GM21367 (cell line): Measurements from ENCODE around the gene UTS2B.
A peak's percentile ranks its signal among the peaks of the same experiment; 100 is the strongest.

Experiments
- ATAC-seq: cut with Tn5 transposase; IDR thresholded peaks from one replicate; pipeline ENCODE4 v1.9.1; 2021; ENCODE audit not compliant: unreplicated experiment

Gene UTS2B

DNA sequence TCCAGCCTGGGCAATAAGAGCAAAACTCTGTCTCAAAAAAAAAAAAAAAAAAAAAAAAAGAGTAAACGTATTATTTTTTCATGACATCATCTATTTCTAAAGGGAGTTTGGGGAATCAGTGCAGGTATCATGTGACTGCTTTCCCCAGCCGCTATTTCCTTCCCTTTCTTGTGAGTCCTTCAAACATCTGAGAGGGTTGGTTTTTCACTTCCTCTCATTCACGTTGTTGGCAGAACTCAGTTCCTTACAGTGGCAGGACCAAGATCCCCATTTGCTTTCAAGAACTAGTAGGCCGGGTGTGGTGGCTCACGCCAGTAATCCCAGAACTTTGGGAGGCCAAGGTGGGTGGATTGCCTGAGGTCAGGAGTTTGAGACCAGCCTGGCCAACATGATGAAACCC lies 84.3 kb downstream of the UTS2B start:
- peak; percentile 78 for ATAC-seq

DNA sequence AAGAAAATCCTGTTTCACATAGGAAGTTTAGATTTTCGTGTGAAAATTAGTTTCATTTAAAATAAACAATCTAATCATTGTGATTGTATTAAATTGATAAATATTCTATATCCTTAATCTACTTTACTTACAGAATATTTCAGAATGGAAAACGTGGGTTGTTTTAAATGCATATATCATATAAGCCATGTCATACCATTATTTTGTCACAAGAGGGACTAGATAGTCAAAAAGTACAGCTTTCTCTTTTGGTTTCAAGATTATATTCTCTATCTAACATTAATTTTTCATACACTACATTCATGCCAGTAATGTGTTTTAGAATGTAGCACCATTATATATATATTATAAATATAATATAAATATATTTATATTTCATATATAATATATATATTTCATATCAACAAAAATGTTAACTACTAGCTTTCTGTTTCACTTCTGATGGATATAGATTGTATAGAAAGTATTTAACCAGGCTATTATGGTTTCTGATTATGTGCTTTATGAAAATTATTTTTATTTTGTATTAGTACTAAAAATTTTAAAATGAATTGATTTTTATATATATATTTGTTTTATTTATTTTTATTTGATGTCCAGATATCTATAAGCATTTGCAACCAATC lies 86.0 kb downstream of the UTS2B start:
- no peak for ATAC-seq

DNA sequence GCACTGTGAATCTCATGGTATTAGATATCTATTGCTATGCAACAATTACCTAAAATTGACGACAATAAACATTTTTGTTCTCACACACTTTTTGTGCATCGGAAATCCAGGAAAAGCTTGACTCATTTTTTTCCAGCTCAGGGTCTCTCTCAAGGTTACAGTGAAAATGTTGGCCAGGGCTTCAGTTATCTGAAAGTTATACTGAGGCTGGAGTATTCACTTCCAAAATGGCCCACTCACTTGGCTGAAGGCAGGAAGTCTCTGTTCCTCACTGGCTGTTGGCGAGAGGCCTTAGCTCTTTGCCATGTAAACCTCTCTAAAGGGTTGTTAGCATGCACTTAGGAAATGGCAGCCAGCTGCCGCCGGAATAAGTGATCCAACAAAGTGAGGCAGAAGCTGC lies 89.8 kb downstream of the UTS2B start:
- ATAC-seq: no peak

DNA sequence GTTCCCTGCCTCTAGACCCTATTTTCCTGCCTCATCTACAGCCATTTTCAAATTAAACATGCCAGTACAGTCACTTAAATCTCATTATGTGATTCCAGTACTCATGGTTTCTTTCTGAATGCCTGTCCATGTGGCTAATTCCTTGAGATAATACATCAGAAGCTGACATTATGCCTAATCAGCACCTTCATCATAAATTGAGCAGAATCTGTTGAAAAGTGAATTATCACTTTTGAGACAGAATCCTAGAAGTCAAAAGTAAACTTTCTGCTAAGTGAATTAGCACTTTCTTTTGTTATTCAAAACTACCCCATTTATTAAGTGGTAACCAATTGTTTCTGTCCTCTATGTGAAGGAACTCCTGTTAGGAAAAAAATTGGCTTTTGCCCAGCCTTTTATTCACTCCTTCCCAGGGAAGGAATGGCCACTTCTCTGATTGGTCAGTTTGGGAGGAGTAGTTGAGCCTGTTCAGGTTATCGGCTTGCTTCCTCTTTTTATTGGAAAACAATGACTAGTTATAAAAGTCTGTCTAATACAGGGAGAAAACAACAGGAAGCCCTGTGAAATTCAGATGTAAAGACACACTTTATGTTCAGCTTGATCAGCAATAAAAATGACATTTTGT lies 90.8 kb downstream of the UTS2B start:
- no peak for ATAC-seq

DNA sequence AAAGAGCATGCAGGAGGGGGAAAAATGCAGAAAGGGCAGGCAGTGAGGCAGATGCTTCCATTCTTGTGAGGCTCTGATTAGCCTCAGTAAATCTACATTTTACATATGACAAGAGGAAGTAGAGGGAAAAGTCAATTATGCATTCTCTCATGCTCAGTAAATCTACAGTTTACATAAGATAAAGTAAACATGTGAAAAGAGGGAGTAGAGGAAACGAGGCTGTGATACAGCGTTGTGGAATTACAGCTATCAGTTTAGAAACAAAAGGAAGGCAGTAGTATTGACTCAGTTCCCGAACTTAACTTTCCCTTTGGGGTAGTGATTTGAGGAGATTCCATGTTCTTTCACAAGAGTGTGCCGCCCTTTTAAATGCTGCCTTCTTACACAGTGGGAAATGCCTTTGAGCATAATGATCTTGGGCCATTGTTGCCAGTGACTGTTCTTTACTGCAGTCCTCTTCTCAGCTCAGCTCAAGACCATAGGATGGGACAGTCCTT lies 92.0 kb downstream of the UTS2B start:
- no peak for ATAC-seq

GRCh38 chr3:191237047-191237882 lies 93.1 kb downstream of the UTS2B start:
- no peak for ATAC-seq

DNA sequence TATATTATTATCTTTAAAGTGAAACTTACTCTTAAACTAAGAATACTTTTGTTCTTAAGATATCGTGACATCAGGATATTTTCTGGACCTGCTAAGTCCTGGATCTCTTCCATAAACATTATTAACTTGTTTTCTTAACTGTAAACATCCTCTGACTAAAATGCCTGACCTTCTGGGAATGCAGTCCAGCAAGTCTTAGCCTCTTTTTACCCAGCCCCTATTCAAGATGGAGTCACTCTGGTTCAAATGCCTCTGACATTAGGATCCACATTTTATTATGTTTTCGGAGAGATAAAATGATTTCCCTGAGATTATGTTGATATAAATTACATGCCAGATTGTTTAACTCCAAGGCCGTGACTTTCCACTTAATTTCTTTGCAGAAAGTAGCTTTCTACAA lies 93.7 kb downstream of the UTS2B start:
- ATAC-seq: no peak

- peak; percentile 98 for ATAC-seq
These were observed 94.7 kb downstream of the UTS2B start for GRCh38 chr3:191235331-191236314.

- no peak for ATAC-seq
These were observed 96.1 kb downstream of the UTS2B start for GRCh38 chr3:191234216-191234615.

DNA sequence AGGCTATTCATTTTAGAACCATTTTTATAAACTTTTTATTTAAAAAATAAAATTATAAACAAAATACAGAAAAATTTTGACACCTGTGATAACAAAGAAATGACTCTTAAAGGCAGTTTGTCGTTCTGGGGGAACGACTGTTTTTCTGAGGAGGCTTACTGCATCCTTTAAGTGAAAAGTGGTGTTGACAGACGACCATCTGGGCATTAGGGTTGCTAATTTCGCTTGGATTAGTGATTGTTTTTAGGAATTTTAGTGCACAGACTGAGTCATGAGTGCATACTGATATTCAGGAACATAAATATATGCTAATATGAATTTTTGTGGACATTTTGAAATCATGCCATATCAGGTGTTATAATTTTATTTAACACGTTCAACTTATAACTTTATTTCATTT lies 102.8 kb downstream of the UTS2B start:
- no peak for ATAC-seq

GRCh38 chr3:191221638-191222037 lies 108.7 kb downstream of the UTS2B start:
- ATAC-seq: no peak

GRCh38 chr3:191220908-191221307 lies 109.4 kb downstream of the UTS2B start:
- ATAC-seq: no peak

DNA sequence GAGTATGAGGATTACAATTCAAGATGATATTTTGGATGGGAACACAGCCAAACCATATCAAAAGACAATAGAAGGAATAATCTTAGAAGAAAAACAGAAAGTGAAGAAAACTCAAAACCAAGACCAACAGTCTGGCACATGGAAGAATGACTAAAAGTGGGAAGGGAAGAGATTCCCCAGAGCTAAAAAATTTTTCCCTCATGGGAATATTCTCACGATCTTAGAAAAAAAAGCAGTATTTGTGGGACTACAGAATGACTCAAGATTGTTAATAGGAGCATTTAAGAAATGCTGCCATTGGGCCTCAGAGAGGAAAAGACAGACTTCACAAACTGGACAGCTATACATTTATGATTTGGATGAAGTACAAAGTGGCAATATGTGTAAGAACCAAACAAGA lies 113.0 kb downstream of the UTS2B start:
- ATAC-seq: no peak
